CD1c-positive myeloid dendritic cell (primary cell): ENCODE results near the gene ST3GAL3.

ENCODE experiments used
- DNase-seq: peaks from one replicate; pipeline ENCODE4 v3.0.0-alpha.2; 2016; ENCODE audit errors: extremely low spot score

ST3GAL3 gene

DNA sequence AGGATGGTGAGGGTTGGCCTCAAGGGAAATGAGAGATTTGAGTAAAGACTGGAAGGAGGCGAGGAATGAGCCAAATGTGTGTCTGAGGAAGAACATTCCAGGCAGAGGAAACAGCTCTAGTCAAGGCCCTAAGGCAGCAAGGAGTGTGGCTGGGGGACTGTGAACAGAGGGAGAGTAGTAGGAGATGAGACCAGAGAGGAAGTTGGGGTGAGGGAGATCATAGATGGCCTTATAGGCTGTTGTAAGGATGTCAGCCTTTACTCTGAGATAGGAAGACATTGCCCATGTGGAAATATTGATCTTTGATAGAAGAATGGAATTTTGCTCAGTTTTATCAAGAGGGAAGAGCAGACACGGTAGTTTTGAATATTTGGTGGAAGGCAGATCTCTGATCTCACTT, 171.1 kb downstream of the ST3GAL3 start:
- no peak for DNase-seq

DNA sequence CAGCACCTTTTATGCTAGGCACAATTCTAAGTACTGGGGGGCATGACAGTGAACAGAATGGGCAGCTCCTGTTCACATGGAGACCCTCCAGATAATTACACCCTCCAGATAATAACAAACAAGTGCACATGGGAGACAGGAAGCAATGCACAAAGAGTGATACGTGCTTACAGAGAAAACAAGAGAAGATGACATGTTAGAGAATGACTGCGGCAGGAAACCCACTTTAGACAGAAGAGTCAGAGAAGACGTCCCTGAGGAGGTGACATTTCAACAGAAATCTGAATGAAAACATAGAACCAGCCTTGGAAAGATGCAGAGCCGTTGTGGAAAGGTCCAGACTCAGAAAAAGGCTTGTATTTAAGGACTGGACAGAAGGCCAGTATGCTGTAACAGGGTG, 171.5 kb downstream of the ST3GAL3 start:
- DNase-seq = no peak

DNA sequence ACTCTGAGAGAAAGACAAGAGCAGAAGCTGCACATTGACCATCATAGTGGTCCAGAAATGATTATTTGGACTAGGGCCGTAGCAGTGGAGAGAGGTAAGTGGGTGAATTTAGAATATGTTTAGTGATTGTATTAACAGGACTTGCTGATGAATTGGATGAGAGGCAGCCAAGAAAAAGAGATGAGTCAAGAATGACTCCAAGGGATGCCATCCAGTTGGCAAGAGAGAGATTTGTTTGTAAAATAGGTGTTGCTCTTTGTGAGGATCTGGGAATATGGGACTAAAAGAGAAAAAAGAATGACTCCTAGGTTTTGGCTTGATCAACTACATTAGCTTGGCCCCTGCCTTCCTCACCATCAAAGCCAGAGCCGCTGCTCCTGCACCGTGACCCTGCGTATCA, 172.1 kb downstream of the ST3GAL3 start:
- DNase-seq = no peak

DNA sequence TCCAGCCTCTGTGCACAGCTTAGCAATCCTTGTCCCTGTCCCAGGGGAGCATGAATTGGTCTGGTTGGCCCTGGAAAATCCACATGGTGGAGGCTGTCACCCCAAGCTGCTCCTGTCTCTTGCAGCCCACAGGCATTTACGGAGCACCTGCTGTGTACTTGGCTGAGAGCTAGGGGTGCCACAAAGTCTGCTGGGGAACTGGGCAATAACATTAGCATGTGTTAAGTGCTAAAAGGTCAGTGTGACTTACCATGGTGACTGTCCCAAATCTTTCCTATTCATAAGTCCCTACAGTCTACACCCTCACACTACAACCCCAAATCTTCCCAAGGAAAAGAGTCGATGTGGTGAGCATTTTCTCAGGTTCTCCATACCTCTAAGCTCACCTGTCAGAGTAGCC, 172.7 kb downstream of the ST3GAL3 start:
- DNase-seq = no peak

DNA sequence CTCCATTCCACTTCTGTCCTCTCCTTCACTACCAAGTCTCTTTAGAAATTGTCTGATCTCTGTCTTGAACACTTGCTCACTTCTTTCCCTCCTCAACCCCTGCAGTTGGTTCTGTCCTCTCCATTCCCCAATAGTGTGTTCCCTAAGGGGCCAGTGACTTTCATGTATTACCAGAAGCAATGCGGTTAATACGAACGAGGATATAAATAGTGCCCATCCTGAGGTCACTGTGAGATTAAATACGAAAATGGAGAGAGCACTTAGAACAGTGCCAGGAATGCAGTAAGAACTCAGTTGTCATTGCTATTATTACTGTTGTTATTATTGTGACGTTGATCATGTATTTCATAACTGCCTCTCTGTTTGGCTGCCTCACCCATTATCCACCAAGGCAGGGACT, 173.3 kb downstream of the ST3GAL3 start:
- DNase-seq = no peak

DNA sequence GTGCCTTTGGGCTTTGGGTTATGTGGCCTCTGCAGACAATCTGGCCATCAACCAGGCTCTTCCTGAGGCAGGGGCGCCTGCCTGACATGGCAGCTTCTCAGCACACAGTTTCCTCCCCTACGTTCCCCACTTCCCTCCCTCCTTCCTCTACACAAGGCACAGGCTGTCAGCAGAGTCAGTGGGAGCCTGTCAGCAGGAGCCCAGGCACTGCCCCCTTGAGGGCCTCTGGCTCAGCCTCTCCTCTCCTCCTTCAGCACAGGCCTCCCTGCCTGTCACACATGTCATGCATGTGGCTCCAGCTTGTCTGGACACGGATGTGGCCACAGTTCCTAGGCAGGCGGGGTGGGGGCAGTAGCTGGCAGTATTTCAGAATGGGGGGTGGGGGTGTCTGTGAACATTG, 174.1 kb downstream of the ST3GAL3 start:
- DNase-seq = no peak

DNA sequence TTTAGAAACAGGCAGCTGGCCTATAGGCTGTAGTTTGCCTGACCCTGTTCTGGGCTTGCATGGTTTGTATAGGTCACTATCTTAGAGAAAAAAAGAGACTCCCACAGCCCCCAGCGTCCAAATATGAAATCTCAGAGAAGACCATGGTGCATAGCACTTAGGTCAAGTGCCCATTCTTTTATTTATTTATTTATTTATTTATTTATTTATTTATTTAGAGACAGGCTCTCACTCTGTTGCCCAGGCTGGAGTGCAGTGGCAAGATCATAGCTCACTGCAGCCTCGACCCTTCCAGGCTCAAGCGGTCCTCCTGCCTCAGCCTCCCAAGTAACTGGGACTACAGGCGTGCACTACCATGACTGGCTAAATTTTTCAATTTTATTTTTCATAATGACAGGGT, 175.4 kb downstream of the ST3GAL3 start:
- no peak for DNase-seq

DNA sequence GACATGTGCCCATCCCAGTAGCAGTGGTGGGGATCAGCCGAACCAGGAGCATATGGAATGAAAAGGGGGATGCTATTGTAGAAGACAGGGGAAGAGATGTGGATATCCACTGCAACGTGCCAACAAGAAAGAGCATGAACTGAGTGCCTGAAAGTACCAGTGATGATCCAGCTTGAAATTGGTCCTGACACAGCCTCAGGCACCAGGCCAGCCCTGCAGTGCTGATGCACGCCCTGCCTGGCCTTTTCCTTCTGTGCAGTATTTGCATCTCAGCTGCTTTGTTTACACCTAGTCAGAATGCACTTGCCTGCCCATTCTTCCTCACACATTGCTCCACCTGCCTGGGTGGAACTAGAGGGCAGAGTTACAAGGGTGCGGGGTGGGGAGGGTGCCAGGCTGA, 176.0 kb downstream of the ST3GAL3 start:
- no peak for DNase-seq

DNA sequence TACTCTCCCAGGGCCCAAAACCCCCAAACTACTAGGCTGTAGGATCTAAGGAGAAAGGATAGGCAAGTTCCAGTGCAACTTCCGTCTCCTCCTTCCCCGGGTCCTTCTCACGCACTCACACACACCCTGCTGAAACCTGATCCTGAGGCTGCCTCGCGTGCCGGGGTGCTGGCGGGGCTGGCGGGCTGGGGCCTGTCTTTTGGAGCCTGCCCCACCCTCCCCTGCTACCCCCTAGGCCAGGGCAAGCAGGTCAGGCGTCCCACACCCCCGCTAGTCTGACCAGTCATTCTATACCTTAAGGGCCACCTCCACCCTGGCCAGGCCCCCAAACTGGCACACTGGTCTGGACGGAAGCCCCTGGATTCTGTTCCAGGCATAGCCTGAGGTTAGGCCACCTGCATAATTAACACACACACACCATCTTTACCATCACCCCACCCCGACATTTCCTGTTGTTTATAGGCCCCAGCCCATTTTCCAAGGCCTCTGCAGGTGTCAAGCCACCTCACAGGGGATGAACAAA, 178.0 kb downstream of the ST3GAL3 start:
- DNase-seq = no peak

DNA sequence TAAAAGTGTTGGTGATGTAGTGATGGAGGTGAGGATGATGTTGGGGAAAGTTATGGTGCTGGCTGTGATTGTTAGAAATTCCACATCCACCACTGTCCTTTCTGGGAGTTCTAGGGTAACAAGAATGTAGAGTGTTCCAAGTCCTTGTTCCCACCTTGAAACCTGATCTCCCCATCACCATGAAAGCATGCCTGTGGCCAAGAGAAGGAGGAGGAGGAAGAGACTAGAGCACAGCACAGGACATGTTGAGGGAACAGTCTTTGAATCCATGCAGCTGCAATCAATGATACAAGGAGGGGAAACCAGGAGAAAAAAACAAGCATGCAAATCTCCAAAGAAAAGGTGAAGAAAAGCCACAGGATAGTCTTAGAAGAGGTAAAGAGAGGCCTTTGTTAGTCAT, 180.4 kb downstream of the ST3GAL3 start:
- DNase-seq = no peak

DNA sequence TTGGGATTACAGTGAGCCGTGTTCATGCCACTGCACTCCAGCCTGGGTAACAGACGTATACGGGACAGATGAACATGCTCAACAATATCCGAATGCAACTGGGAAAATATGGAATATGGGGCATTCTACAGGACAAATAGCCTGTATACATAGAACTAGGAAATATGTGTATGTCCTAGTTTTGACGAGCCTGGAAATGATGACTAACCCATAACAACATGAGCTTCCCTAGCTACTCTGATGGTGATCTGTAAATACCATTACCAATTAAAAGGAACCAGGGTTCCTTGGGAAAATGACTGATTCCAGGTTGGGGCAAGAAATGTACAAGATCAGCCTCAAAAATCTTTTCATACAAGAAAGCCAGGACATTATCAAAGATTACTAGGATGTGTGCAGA, 183.5 kb downstream of the ST3GAL3 start:
- DNase-seq = no peak

DNA sequence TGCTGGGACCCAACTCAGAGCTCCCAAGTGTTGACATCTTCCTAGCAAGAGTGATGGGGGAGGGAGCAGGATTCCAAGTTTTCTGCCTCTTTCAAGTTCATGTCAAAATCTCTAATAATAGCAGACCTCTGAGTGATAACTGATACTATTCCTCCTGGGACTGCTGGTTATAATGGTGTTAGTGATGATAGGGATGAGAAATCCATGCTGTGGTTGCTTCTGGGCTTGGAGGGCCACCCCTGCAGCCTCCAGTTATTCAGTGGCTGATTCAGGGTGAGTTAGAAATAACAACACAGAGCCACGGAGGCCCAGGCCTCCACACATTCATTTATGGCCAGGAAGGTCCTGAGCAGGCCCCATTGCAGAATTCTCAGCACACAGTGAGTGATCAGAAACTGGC, 185.7 kb downstream of the ST3GAL3 start:
- no peak for DNase-seq

DNA sequence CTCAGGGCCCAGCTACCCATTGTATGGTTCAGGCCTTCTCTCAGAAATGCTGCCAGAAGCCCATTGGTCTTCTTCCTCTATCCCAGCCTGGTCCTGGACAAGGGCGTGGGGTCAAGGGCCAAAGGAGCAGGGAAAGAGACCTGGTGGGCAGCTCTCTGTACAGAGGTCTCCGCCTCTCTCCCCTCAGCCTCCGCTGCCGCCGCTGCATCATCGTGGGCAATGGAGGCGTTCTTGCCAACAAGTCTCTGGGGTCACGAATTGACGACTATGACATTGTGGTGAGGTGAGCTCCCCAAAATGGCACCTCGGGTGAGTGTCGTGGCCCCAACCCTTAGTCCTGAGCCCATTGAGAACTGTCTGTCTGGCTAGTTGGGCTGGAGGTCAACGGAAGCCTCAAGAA, 191.6 kb downstream of the ST3GAL3 start:
- no peak for DNase-seq

DNA sequence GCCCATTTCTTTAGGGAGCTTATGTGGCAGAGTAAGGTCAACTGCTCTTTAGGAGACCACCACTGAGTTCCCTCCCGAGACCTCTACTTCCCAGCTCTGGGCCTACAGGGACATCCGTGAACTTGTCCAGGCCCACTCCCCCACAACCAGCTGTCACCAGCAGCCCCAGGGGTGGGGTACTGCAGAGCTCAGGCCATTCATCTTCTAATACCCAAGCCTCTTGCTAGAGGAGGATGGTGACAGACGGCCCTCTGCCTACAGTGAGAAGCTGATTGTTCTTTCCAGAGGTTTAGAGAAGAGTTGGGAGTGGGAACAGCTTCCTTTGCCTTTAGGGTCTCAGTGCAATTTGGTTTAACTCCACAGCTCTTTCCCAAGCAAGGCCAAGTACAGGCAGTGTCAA, 193.1 kb downstream of the ST3GAL3 start:
- no peak for DNase-seq

DNA sequence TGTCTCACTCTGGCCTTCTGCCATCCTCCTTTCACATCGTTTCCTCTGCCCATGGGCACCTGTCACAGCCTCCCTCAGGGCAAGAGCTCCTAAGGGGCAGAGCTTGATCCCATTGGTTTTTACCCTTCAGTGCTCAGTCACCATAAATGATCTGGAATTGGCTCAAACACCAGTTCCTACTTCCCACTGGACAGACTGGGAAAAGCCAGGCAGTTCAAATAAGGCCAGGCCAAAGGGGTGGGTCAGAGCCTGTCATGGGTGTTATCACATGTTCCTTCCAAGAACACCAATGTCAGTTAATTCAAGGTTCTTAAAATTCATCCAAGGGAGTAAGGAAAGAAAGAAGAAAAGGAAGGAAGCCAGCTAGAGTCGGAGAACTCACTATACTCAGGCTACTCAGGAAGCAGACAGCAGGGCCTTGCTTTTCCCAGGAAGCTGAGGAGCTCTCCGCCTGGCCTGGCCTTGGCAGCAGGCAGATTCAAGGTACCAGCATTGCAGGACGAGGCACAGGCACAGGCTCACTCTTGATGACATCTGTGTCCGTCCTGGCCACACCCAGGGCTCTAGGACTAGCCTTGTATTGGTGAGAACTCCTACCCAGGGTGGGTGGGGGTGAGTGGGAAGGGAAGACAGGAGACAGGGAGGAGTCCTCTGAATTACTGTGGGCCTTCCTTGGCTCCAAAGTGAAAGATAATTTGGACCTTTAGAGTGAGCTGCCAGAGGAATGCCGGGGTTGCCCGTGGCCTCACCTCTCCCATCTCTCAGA, 194.0 kb downstream of the ST3GAL3 start:
- no peak for DNase-seq

DNA sequence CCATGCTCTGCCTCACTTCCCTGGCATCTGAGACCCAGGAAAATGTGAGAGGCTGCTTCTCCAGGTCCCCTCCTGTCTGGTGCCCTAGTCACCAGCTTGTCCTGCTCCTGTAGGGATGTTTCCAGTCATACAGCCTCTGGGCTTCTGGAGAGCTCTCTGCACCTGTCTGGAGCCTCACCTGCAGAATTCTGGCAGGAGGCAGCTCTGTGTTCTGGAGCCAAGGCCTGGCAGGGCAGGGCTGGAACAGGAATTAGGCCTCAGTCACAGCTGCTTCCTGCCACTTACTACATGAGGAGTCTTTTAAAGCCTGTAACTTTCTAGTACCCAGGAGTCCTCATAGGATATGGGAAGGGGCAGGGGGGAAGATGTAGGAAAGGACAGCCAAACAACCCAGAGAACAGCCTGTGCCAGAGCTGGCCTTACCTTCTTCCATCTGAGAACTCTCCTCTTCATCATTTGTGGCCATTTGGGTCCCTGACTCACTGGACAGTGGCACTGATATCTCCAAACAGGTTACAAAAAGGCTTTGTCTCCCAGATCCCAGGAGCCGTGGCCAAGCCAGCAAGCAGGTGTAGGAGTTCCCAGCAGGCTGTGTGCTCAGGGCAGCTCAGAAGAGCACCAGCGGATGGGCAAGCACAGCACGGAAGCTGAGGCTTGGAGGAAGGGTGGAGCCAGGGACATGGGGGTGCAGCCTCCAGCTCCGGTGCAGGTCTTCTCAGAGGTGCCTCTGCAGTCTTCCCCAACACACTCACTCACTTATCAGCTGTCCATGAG, 194.9 kb downstream of the ST3GAL3 start:
- no peak for DNase-seq

DNA sequence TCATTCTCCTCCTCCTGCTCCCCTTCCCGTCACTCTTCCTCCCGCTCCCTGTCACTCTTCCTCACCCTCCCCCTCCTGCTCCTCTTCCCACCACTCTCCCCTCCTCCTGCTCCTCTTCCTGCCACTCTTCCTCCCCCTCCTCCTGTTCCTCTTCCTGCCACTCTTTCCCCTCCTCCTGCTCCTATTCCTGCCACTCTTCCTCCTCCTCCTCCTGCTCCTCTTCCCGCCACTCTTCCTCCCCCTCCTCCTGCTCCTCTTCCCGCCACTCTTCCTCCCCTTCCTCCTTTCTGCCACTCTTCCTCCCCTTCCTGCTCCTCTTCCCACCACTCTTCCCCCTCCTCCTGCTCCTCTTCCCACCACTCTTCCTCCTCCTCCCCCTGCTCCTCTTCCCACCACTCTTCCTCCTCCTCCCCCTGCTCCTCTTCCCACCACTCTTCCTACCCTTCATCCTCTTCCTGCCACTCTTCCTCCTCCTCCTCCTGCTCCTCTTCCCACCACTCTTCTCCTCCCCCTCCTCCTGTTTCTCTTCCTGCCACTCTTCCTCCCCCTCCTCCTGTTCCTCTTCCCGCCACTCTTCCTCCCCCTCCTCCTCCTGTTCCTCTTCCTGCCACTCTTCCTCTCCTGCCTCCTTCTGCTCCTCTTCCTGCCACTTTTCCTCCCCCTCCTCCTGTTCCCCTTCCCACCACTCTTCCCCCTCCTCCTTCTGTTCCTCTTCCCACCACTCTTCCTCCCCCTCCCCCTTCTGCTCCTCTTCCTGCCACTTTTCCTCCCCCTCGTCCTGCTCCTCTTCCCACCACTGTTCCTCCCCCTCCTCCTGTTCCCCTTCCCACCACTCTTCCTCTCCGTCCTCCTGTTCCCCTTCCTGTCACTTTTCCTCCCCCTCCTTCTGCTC, 197.6 kb downstream of the ST3GAL3 start:
- DNase-seq = no peak

DNA sequence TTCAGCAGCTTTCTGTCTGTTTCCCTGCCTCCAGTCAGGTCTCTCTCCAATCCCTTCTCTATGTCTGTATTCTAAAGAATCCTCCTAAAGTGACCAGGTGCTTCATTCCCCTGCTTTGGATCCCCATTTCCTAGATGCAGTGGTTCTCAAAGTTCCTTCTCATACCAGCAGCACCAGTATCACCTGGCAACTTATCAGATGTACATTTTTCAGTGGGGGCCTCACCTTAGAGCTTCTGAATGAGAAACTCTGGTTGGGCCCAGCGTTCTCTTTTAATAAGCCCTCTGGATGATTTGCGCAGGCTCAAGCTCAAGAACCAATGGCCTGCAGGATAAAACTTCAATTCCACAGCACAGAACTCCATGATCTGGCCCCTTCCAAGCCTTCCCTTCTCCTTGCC, 200.9 kb downstream of the ST3GAL3 start:
- DNase-seq = no peak

DNA sequence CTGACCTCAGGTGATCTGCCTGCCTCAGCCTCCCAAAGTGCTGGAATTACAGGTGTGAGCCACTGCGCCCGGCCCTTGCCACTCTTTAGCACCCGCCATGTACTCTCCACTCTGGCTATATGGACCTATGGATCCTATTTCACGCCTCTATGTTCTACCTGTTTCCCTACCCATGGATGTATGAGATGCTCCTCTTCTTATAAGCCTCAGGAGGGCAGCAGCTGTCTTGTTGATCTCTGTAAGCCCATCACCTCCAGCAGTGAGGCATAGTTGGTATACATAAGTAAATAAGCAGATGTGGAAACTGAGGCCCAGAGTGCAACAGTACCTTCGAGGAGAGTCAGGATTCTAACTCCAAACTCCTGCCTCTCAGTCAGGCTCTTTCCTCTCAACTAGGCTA, 201.5 kb downstream of the ST3GAL3 start:
- no peak for DNase-seq

DNA sequence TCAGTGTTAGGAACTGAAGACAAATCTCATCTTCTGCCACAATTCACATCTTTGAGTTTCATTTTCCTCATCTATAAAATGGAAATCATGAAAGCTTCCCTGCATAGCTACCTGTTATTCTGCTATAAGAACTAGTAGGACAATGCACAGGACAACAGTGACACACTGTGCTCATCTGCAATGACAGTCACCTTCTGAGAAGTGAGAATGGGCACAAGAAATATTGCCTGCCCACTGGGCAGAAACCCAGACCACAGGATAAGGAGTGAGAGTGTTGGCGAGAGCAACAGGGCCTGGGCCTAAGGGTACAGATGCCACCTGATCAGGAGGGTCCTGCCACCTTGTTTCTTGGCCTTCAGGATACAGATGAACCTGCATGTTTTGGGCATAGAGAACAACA, 203.0 kb downstream of the ST3GAL3 start:
- DNase-seq = no peak

DNA sequence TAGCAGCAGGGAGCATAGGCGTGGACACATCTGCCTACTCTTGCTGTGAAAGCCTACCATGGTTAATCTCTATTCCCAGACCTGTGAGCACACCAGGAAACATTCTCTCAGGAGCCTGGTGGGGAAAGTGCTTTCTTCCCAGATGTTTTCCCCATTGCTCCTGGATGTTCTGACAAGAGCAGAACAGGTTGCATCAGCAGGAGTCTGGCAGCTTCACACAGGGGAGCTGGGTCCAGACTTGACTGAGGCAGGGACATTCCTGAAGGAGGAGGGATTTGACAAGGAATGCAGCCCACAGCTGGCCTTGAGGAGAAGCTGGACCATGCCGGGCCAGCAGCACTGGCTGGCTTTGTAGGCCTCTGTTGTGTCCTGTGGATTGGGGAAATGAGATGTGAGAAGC, 205.3 kb downstream of the ST3GAL3 start:
- no peak for DNase-seq

DNA sequence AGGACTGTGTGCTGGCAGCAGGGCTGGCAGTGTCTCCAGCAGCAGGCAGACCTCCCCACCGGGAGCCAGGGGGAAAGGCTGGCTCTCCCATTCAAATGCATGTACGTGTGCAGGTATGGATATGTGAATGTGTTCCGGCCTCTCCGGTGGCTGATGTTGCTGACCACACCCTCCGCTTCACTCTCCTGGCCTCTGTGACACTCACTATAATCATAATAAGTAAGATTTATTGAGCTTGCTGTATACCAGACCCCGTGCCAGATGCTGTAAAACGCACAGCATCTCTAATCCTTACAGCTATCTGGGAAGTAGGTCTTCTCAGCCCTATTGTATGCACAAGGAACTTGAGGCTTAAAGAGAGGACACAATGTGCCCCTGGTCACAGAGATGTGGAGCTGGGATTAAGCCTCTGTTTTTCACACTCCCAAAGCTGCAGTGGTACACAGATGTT, 205.7 kb downstream of the ST3GAL3 start:
- DNase-seq = no peak
